Stimulated activated CD4-positive, alpha-beta T cell treated with anti-CD3 and anti-CD28 coated beads, Interleukin-15, amount 100 ng/mL, for 1 hour (primary cell): ENCODE results near the gene TRAK1.

Experiments
- DNase-seq, 2 donors: peaks; one replicate each; pipeline ENCODE4 v3.0.0-alpha.2; 2020; ENCODE audit warnings: low read depth in 1 of 2, low spot score in 1 of 2

Gene TRAK1

DNA sequence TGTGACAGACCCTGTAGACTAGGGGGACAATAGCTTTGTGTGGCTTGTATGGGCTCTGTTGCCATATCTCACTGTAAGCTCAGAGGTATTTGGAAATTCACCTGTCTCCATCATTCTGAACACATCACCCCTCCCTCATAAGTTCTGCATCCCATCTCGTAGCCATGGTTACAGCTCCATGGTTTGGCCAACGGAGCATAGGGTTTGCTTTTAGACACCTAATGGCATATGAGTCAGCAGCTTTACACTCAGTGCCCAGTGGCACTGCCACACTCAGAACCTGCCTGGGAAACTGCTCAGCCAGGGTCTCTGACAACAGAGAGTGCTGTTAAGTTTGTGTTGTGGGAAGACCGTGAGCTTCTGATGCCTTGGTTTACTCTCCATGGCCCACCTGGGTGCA lies 107.6 kb downstream of the TRAK1 start:
- DNase-seq, result no peak

DNA sequence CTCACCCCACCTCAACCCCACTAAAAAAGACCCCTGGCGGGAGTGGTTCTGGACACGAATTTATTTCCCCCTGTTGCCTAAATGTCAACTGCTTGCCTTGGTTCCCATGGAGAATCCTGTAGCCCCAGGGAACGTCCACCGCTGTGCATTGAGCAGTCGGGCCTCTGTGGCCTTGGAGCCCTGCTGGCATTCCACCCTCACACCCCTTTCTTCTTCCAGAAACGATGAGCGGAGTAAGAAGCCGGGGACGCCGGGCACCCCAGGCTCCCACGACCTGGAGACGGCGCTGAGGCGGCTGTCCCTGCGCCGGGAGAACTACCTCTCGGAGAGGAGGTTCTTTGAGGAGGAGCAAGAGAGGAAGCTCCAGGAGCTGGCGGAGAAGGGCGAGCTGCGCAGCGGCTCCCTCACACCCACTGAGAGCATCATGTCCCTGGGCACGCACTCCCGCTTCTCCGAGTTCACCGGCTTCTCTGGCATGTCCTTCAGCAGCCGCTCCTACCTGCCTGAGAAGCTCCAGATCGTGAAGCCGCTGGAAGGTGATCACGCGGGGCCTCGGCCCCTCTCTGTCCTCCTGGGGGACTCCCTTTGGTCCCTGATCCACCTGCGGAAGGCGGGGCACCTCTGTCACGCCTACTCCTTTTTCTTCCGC lies 111.2 kb downstream of the TRAK1 start:
- DNase-seq, result no peak

DNA sequence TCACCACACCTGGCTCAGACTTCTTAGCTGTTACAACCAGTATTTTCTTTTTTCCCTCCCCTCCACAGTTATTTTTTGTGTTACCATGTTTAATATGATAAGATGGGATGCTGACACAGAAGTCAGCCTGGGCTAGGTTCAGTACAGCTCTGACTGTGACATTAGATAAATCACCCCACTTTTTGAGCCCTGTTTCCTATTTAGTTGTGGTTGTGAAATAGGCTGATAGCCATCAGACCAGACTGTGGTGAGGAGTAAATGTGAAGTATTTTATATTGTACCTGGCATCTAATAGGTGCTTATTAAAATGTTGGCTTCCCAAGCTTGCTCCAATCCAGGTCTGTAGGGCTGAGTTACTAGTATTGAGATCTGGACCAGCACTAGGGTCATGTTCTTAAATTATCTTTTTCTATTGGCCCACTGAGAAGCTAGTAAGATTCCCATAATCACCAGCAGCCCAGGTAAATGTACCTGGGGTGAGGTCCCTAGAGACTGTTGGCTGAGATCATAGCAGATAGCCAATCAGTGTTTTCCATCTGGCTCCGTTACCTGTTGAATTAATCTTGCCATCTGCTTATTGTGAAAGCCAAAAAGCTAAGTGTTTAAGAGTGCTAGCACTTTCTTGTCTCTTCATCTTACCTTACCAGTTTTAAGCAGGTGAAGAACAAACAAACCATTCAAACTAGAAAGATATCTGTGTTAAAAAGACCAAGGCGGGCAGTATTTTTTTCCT lies 113.9 kb downstream of the TRAK1 start:
- no peak for DNase-seq

DNA sequence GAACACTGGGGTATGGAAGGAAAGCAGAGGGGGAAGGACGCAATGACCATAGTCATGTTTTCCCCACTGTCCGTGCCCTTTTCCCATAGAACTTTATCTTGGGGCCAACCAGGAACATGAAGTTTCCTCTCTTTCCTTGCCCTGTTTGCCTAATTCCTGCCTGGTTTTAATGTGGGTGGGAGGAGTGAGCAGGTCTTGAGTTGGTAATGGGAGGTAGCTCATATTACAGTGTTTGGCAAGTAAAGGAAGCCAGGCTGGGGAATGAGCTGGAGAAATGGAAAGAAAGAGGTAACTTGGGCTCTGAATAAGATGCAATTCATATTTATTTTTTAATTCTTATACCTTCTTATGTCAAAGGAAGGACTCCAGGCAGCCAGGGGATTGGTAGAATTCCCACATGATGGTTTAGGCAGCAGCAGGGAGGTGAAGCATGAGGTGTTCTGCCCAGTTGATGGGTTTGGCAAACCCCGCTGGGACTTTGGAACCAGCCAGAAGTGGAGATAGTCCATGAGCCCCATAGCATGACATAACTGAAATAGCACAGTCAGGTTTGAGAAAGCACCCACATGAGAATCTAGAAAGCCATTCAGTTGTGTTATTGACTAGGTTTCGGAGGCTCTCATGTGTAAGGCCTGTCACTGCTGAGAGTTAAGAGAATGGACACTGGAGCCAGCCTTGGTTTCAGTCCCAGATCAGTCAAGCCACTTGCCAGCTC lies 114.8 kb downstream of the TRAK1 start:
- DNase-seq, result no peak

DNA sequence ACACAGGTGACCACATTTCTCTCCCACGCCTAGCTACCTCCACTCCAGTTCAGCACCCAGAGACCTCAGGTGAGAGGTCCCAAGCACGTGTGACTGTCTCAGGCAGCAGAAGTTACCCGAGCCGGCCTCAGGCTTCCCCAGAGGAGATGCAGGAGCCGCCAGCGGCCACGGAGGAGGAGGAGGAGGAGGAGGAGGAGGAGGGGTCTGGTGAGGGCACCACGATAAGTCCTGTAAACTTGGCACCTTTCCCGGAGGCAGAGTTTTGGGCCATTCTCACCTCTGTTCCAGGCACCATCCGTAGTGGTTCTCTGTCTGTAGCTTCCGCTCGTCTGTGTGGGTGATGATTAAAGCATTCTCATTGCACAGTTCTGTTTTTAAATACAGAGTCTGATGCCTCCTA lies 118.8 kb downstream of the TRAK1 start:
- DNase-seq, result no peak

DNA sequence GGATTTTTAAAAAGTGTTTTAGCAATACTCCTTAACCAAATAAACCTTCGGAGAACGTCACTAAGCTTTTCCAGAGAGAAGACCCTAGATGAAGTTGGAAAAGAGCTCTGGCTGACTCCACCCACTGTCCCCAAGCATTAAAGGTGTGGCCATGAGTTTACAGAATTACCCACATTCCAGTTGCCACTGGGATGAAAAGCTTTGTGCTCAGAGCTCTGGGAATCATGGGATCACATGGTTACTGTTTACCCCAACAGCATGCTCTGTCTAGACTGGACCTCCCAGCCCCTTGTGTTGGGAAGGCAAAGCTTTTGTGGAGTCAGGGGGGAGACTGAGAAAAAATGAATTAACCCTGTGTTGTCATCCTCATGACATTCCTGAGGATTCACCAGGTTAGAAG lies 119.6 kb downstream of the TRAK1 start:
- DNase-seq, result no peak

DNA sequence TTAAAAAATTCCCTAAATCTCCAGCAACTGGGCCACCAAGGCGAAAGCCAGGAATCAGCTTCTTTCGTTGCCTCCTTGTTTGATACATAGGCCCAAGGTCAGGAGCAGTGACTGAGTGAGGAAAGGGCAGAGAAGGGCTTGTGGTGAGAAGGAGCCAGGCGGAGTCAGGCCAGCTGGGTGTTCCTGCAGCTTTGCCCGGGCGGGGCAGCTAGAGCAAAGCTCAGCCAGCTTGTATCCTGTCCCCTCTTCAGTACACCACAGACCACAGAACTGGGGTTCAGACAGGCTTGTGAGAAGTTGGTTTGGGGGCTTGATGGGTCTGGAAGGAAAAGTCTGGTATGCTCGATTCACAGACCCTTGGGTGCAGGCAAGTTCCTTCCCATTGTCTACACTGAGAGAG lies 122.3 kb downstream of the TRAK1 start:
- no peak for DNase-seq

DNA sequence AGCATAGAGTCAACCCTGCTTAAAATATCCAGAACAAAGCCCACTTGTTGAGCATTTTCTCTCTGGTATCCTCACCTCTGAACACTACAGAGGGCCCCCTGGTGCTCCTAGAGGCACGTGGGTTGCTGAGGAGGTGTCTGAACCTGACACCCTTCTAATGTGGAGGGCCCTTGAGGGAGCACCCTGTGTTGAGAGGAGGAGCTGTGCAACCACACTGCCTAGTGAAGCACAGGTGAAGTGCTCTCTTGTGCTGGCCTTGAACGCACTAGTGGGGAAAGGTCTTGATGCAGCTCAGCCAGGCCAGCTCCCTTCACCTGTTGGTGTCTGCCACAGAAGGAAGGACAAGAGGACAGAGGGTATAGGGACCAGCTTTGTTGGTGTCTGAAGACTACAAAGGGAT lies 122.9 kb downstream of the TRAK1 start:
- no peak for DNase-seq

DNA sequence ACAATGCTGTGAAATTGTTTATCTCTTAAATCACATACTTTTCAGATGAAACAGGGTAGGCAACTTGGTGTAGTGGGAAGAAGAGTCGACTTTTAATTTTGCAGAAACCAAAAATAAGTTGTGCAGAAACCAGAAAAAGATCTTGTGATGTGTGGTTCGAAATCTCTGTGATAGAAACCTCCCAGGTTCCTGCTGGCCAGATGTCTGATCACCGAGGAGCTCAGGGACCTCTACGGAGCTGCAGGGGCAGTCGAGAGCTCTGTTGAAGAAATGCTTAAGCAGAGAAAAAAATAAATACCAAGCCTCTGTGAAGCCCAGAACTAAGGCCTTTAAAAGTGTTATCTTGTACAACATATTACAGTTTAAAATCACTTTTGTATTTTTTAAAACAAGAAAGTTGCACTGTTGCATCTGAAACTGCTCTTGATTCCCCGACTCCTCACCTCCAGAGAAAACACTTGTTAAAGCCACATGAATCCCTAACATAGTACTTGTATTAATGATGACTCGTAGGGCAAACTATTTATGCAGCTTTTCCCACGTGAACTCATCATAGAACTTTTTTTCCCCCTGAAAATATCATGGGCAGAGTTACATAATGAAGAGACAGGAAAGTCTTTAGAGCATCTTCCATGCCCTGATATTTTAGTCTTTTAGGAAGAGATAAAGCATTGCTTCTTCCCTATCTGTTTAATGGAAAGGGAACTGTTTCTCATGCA lies 123.6 kb downstream of the TRAK1 start:
- no peak for DNase-seq

DNA sequence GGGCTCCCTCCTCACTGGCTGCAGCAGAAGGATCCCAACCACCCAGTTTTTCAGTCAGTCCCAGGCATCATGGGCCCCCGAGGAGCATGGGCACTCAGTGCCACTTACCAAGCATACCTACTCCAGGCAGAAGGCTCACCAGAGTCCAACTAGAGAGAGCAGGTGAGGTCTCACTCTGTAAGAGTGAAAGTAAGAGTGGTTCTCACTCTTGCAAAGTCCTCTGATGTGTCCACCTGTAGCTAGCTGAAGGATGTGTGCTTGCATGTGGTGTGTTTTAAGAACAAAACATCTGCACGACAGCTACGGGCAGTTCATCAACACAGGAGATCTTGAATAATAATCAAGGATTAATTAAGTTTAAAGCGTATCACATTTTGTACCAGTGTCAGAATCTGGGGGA lies 125.1 kb downstream of the TRAK1 start:
- DNase-seq, result no peak

DNA sequence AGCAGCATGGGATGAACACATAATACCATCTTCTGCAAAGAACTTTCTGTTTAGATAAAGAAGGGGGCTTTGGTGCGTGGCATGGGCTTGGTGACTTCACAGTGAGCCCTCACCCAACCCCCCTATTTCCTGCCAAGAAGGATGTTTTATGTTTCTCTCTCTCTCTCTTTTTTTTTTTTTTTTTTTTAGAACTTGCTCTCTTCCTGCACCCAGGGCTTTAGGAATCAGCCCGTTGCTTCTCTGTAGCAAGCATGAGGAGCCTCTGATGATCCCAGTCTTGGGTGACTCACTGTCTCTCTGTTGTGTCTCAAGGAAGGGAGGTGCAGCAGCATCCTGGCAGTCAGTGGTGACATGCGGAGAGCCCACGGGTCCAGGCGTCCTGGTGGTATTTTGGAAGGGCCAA lies 125.8 kb downstream of the TRAK1 start:
- DNase-seq, result no peak

DNA sequence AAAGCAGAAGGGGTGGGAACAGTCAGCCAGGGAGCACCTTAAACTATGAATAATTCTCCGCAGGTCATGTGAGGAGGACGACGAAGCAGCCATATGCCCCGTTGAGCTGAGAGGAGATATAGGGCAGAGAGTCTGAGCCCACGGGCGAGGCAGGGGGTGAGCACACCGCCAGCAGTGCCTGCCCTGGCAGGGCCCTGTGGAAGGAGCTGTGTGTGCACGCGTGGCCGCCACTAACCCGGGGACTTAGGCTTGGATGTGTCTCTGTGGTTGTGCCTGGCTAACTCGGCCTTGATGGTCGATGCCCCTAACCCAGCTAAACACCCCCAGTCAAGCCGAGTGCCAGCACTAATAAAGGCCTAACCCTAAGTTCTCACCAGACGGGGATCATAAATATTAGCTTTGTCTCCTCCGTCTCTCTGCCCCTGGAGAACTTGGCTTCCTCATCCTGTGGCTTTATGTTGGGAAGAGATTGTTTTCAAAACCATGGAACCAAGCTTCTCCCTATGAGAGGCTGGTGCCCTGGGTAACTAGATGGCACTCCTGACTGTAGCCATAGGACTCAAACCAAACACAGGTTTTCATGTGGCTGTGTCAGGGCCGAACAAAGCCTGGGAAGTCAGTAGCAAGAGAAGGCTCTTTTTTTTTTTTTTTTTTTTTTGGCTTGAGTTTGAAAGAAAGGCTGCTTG lies 129.4 kb downstream of the TRAK1 start:
- no peak for DNase-seq

DNA sequence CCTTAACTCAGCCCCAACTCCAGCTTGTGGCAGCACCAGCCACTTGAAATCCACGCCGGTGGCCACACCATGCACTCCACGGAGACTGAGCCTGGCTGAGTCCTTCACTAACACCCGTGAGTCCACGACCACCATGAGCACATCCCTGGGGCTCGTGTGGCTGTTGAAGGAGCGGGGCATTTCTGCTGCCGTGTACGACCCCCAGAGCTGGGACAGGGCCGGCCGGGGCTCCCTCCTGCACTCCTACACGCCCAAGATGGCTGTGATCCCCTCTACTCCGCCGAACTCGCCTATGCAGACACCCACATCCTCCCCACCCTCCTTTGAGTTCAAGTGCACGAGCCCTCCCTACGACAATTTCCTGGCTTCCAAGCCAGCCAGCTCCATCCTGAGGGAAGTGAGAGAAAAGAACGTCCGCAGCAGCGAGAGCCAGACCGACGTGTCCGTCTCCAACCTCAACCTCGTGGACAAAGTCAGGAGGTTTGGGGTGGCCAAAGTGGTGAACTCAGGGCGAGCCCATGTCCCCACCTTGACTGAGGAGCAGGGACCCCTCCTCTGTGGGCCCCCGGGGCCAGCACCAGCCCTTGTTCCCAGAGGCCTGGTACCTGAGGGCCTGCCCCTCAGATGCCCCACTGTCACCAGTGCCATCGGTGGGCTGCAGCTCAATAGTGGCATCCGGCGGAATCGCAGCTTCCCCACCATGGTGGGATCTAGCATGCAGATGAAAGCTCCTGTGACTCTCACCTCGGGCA lies 132.0 kb downstream of the TRAK1 start:
- DNase-seq, result no peak

DNA sequence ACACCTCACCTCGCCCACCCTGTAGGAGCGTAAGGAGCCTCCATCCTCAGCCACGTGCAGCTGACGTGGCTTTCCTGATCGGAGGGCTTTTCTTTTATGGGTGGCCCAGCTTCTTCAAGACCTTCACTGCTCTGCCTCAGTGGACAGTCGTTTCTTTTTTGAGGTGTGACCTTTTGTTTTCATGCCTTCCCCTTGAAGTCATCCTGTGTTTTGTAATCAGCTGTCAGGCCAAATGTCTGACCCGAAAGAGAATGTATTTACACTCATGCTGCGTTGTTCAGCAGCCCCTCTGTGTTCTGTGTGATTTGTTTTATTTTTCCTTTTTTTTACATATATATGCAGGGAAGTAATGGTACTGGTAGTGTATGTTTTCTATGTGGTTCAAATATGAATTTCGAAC lies 133.0 kb downstream of the TRAK1 start:
- no peak for DNase-seq

DNA sequence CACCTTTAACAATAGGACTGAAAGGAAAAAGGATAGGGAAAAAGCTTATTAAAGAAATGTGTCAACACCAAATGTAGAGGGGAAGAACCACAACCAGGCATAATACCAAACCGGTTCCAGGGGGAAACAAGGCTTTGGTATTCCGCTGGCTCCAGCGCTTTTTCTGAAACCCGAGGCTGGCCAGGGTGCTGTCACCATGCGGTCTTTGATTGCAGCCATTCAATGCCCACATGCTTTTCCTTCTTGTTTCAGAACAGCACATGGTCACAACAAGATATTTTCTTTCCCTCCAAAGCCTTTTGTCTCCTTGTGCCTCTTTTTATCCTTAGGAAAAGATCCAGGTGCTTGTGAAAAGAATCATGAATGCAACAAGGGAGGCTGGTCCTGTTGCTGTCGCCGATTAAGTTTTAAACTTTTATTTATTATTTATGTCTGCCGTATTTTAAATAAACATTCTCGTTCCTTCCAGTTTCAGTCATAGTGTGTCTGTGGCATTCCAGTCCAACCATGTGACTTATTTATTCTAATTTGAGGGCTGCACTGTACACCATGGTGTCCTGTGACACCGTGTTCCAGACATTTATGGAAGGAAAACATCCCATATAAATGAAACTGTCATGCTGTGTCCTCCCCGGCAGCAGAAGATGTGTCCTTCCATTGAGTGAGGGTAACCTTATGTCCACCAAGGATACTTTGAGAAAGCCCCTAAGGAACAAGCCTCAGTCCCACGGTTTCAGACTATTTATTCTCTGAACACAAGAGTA lies 133.7 kb downstream of the TRAK1 start:
- DNase-seq, result no peak

DNA sequence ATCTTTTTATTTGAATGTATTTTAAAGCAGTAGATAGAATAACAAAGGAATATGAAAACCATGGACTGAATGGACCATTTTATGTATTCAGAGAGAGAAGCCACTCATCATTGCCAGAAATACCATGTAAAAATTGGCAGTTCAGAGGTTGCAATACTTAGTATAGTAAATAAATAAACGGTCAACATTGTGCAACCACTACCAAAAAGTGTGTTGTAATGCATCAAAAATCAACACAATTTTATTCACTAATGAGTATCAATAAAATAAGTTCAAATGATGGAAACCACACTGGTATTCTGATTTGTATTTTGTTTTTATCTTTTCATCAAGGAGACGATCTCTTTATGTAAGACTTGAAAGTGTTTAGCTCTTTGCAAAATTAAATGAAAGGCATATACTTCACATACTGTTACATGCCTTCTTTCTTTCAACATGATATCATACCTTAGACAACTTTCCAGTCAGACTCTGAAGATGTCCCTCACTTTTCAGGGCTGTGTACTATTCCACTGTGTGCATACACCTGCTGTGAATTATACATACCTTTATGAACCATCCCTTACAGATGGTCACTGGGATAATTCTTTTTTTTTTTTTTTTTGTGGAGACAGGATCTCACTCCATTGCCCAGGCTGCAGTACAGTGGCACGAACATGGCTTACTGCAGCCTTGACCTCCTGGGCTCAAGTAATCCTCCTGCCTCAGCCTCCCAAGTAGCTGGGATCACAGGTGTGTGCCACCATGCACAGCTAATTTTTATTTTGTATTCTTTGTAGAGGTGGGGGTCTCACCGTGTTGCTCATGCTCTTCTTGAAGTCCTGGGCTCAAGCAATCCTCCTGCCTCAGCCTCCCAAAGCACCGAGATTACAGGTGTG lies 134.6 kb downstream of the TRAK1 start:
- no peak for DNase-seq

DNA sequence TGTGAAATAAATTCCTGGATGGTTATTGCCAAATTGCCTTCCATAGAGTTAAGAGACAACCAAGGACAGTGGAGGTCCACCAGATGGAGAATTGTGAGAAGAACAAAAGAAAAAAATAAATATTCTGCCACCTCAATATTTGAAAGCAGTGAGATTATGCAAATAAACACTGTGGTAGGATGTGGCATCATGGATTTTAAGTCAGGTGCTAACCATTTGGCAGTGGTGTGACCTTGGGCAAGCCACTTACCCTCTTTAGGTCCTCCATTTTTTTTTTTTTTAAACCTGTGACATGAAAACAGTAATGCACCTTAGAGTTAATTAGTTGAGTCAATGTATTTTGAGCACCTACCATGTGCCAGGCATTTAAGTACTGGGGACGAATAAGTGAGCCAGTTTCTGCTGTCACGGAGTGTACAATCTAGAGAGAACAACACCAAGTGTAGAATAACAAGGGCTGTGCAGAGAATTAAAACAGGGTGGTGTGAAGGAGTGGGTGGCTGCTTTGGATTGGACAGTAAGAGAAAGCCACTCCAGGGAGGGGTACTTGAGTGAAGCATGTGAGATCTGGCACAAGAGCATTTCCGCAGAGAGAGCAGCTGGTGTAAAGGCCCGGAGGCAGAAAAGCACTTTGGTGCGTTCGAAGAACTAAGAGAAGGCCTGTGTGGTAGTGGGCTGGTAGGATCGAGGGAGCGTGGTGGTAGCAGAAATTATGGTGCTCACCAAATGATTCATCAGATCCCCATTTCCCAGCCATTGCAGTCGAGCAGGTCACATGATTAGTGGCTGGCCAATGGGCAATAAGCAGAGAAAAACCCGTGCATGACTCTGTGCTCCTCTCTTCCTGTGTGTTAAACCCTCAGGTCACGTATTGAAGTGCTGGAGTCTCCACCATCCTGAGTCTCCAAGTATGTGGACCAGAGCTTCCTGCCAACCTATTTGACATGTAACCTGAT lies 135.6 kb downstream of the TRAK1 start:
- no peak for DNase-seq

DNA sequence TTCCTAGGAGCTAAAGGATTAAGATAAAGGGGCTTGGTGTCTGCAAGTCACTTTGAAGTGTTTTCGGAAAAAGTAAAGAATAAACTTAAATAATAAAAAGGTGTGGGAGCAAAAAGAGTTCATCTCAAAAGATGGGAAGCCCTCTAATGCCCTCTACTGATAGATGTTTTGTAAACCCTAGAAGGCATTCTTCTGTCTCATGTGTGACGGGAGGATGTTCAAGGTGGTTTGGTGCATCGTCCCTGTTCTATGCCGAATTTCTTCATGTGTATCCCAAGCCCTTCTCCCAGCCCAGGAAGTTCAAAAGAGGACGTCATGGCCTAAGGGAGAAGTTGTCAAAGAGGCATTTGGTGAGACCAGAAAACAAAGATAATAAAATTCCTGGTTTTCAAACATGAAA lies 137.6 kb downstream of the TRAK1 start:
- no peak for DNase-seq
